Bronchial epithelial cell (primary cell): ENCODE measurements around the gene SPPL3. TPM values are rescaled to one million over a fixed set of nuclear protein-coding genes. Genes with fewer than 3 reads are reported as not detected.

ENCODE experiments used
- DNase-seq: peaks from one replicate; pipeline ENCODE4 v3.0.0-alpha.2; 2010; ENCODE audit warnings: low read depth
- FAIRE-seq: peaks from 2 replicates; lab custom pipeline; 2011; peaks lifted over from hg19 to GRCh38; lab: Jason Lieb, UNC
- H3K27me3 ChIP-seq: 2 replicates; pipeline ENCODE4 v1.5.1; 2011; ENCODE audit warnings: low read length; ENCODE audit not compliant: control insufficient read depth, insufficient read depth
- H3K36me3 ChIP-seq: 2 replicates; pipeline ENCODE4 v1.5.1; 2011; ENCODE audit warnings: low read length; ENCODE audit not compliant: control insufficient read depth, insufficient read depth
- H3K4me3 ChIP-seq: 2 replicates; pipeline ENCODE4 v1.5.1; 2011; ENCODE audit warnings: mild to moderate bottlenecking, low read depth, low read length, control low read depth
- total RNA-seq: library from RNA; depleted of rRNA; stranded (reverse); fragments of >200 nt; gene quantifications from 2 replicates; pipeline ENCODE4 v1.2.1, GENCODE V29; 2014
- TF ChIP-seq, protein P1 (sequence below): IDR thresholded peaks from 2 replicates; pipeline ENCODE4 v1.5.1; 2011; ENCODE audit warnings: mild to moderate bottlenecking, moderate library complexity, low read length, control low read depth, inconsistent platforms; ENCODE audit not compliant: insufficient read depth, severe bottlenecking

SPPL3 gene
- total RNA-seq, 1 donor from 2014 or later, result 4.2 TPM

DNA sequence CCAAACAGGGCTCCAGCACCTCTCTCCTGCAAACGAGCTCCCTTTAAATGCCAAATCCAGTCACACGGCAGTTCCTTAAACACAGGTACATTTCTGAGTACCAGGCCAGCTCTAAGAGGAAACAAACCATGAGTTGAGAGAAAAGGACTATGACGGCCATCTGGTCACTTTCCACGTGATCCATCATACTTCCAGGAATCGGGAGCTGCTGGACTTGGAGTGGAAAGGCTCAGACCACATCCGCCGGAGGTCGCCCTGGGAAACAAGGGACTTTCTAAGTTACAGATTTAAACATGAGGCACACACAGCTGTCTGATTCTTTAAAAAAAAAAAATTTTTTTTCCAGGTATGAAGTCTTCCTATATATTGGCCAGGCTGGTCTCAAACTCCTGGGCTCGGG lies 139.3 kb downstream of the SPPL3 start:
- Histone ChIP-seq H3K4me3 (no peak overlapping the region), H3K27me3 (no peaks in the 10 kb centered on the region), H3K36me3 (peaks cover 22% of the 10 kb centered on the region)
- TF ChIP-seq, protein P1, sequence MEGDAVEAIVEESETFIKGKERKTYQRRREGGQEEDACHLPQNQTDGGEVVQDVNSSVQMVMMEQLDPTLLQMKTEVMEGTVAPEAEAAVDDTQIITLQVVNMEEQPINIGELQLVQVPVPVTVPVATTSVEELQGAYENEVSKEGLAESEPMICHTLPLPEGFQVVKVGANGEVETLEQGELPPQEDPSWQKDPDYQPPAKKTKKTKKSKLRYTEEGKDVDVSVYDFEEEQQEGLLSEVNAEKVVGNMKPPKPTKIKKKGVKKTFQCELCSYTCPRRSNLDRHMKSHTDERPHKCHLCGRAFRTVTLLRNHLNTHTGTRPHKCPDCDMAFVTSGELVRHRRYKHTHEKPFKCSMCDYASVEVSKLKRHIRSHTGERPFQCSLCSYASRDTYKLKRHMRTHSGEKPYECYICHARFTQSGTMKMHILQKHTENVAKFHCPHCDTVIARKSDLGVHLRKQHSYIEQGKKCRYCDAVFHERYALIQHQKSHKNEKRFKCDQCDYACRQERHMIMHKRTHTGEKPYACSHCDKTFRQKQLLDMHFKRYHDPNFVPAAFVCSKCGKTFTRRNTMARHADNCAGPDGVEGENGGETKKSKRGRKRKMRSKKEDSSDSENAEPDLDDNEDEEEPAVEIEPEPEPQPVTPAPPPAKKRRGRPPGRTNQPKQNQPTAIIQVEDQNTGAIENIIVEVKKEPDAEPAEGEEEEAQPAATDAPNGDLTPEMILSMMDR, result no peak
- DNase-seq (no peak), FAIRE-seq (no peak)

DNA sequence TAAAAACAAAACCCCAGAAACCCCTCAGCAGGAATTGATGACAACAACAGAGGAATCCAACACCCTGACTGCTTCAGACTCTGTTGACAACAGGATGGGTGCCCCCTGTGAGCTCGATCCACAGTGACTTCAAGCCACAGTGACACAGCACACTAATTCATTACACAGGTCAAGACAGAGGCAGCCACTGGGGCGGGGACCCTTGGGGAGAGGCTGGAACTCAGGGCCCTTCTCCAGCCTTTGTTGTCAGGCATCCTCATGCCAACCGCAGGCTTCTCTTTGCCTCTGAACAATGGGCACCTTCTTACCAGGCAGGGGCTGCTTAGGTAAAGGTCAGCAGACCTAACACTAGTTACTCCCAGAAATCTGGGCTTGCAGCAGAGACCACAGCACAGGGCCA lies 140.9 kb downstream of the SPPL3 start:
- no peak overlapping the region for H3K4me3 ChIP-seq
- no peaks in the 10 kb centered on the region for H3K27me3 ChIP-seq
- FAIRE-seq, result no peak
- TF ChIP-seq, protein P1, result no peak
- H3K36me3 ChIP-seq, result peaks cover 17% of the 10 kb centered on the region
- no peak for DNase-seq

DNA sequence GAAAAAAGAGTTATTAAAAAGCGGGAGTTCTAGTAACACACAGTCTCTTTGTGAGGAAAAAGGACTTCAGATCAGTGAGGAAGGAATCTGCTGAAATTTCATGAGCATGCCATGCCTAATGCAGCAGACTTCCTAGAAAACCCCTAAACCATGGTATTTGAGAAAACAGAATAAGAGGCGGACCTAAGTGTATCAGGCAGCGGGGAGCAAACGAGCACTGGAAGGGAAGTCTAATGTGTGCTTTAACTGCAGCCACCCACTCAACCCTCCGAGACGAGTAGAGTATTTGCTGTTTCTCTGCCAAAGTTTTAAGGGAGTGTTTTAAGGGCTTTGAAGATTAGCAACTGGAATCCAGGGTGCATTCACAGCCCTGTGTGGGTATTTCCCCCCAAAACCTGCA lies 142.1 kb downstream of the SPPL3 start:
- TF ChIP-seq, protein P1, result no peak
- DNase-seq, result peak; percentile 32
- no peak for FAIRE-seq

DNA sequence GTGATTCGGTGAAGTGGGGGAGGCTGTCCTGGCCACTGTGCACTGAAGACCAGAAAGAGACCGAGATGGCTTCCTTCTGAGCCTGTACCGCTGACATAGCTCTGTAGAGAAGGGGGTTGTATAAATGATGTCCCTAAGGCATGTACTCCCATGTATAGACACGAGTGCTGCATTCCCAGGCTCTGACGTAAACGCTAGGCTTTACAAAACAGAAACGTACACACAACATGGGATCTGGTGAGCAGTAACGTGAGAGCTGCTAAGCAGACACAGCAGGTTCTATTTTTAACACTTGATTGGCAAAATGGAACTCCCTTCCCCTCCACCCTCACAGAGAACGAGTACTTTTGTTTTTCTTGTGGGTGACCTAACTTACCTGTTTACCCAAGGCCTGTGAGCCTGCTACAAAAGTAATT lies 142.6 kb downstream of the SPPL3 start:
- H3K27me3 ChIP-seq, result no peaks in the 10 kb centered on the region
- H3K4me3 ChIP-seq, result no peak overlapping the region
- H3K36me3 ChIP-seq, result peaks cover 7% of the 10 kb centered on the region
- TF ChIP-seq, protein P1, result no peak
- DNase-seq (peak; percentile 99), FAIRE-seq (peak; percentile 55)

More for the DNA sequence above, 142.1 kb downstream of the SPPL3 start:
- Histone ChIP-seq H3K4me3 (no peak overlapping the region), H3K36me3 (peaks cover 11% of the 10 kb centered on the region), H3K27me3 (no peaks in the 10 kb centered on the region)

DNA sequence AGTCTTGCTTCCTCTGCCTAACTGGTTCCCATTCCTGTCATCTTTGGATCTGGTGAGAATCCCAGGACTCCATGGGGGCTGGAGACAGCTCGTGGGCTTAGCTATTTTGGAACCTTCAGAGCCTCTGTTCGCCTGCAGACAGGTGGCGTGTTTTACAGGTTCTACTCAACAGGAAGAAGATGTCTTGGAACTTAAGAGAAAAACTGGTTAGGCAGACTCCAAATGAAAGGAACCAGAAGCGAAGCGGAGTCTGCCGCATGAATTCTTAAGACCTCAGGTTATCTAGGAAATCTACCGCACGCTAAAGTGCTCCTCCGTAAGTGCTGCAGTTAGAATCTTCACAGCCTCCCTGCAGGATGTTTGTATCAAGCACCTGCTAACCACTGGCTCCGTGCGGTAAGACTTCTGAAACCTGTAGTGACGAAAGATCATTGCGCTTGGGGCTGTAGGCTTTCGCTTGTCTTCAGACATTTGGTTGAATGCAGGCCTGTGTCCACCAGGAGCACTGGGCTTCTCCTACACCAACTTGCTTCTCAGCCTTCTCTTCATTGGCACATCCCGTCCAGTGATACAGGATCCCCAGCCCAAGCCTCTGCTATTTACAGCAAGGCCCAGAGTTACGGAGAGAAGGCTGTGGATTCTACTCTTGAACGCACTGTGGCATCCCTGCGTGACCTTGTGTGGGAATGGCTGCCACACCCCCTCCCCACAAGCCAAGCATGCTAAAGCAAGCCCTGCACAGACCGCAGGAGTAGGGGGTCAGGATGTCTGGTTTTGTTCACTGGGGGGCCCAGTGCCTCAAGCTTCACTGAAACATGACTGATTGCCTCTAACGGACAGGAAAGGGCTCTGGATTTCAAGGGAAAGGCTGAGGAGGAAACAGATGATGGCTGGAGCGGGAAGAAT lies 143.6 kb downstream of the SPPL3 start:
- peak; percentile 5 for DNase-seq

More for the DNA sequence above, 143.6 kb downstream of the SPPL3 start:
- FAIRE-seq, result no peak
- TF ChIP-seq, protein P1, result no peak
- Histone ChIP-seq H3K4me3 (no peak overlapping the region), H3K27me3 (no peaks in the 10 kb centered on the region), H3K36me3 (peaks cover 1% of the 10 kb centered on the region)
